Measurements from ENCODE around the gene INTS11.

INTS11 gene

DNA sequence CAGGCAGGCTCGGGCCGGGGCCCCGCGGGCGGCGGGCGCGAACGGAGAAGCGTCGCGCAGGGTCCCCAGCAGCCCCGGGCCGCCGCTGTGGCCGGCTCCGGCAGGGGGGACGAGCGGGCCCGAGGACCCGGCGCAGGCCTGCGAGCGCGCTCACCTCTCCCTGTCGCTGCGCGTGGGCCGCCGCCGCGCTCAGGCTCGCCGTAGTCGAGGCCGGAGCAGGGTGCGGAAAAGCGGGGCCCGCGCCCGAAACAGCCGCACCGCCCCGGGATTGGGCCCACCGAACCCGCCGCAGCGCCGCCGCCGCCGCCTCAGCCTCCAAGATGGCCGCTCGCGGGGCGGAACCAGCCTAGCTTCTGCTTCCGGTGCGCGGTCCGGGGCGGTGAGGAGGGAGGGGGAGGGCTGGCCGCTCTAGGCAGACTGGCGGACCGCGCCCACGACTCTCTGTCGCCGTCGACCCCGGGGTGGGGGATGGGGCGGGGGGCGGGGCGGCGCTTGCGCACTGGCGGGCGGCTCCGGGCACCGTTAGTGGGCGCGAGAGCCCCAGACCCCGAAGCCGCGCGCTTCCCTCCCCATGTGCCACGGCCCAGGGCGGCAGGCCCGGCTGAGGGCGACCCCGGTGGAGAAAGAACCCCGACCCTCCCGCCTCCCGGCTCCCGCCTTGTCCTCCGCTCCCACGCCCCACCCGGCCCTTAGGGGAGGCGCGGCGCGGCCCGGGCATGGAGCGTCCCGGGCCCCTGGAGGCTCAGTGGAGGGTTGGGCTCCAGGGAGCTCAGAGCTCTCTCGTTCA is 50.8 kb downstream of the INTS11 start, which contains the start of gene UBE2J2:
TSS of gene UBE2J2 (minus strand) at position 343 of the 787 bp plus-strand sequence. CDS start 5,862 bp downstream, outside the sequence.
- Histone ChIP-seq H3K9ac (no peak within 1 kb of the TSS), H3K36me3 (ENCODE audit: control insufficient read depth, insufficient read depth, low read length) (no peaks in the 10 kb centered on the region), H3K27ac (peak within 1 kb of the TSS; percentile 15), H3K9me3 (ENCODE audit: control insufficient read depth, low read length) (no peaks in the 10 kb centered on the region), H3K4me3 (ENCODE audit: low read depth, low read length) (peak within 1 kb of the TSS; percentile 74), H3K4me2 (ENCODE audit: low read length) (peak within 1 kb of the TSS; percentile 82), H2AFZ (peak within 1 kb of the TSS; percentile 87), H3K4me1 (peaks cover 3% of the 10 kb centered on the region), H3K27me3 (ENCODE audit: control insufficient read depth, insufficient read depth, low read length) (no peaks in the 10 kb centered on the region), H3K79me2 (peaks cover 21% of the 10 kb centered on the region)
- TF ChIP-seq, protein P1, sequence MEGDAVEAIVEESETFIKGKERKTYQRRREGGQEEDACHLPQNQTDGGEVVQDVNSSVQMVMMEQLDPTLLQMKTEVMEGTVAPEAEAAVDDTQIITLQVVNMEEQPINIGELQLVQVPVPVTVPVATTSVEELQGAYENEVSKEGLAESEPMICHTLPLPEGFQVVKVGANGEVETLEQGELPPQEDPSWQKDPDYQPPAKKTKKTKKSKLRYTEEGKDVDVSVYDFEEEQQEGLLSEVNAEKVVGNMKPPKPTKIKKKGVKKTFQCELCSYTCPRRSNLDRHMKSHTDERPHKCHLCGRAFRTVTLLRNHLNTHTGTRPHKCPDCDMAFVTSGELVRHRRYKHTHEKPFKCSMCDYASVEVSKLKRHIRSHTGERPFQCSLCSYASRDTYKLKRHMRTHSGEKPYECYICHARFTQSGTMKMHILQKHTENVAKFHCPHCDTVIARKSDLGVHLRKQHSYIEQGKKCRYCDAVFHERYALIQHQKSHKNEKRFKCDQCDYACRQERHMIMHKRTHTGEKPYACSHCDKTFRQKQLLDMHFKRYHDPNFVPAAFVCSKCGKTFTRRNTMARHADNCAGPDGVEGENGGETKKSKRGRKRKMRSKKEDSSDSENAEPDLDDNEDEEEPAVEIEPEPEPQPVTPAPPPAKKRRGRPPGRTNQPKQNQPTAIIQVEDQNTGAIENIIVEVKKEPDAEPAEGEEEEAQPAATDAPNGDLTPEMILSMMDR (IDR thresholded peaks at IDR 0.05), result no peak

DNA sequence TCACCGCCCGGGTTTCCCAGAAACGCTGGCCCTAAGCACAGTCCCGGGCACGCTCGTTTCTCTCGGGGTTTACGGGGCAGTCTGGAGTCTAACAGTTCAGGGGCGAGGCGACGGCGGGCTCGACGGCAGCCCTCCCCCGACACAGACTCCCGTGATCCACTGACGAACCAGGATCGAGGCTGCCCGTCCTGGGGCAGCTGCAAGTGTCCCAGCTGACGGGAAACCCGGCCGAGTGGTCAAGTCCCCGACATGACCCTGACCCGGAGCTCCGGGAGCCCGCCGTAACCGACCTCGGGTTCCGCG is 51.3 kb downstream of the INTS11 start:
- Histone ChIP-seq H3K4me3 (ENCODE audit: low read depth, low read length) (peak overlapping the region; percentile 74), H3K4me1 (peaks cover 3% of the 10 kb centered on the region), H2AFZ (no peak overlapping the region), H3K36me3 (ENCODE audit: control insufficient read depth, insufficient read depth, low read length) (no peaks in the 10 kb centered on the region), H3K9ac (no peak overlapping the region), H3K27me3 (ENCODE audit: control insufficient read depth, insufficient read depth, low read length) (no peaks in the 10 kb centered on the region), H3K4me2 (ENCODE audit: low read length) (peak overlapping the region; percentile 82), H3K79me2 (peaks cover 24% of the 10 kb centered on the region), H3K27ac (no peak overlapping the region), H3K9me3 (ENCODE audit: control insufficient read depth, low read length) (no peaks in the 10 kb centered on the region)
- TF ChIP-seq, protein P1 (IDR thresholded peaks at IDR 0.05), result no peak

DNA sequence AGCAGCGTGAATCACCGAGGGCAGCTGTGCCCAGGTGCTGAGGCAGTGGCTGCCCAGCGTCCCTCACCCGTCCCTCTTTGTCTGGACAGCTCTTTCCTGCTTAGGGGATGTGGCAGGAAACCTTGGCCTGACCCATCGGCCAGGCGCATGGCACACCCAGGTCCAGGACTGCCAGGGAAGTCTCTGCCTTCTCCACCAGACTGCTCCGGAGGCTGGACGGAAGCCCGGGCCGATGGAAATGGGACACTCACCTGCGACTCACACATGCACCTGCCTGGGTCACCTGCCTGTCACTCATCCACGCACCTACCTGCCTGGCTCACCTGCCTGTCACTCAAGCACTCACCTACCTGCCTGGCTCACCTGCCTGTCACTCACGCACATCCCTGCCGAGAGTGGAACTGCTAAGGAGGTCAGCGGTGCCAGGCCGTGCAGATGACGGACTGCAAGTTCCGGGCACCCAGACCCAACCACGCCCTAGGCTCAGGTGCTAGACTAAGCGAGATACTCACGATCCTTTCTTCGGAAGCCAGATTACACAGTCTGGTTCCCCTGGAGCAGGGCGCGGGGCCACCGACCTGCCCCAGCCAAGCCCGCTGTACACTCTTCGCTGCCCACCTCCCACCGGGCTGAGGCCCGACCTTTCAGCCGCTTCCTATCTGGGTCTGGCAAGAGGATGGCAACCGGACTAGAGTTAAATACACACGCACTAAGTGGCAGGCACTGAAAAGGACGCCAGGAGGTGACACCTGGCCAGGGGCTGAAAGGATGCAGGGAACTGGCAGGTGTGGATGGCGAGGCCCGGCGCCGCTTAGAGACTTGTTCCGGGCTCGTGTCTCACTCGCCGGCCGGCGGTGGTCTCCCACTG is 51.9 kb downstream of the INTS11 start:
- Histone ChIP-seq H3K4me1 (peaks cover 3% of the 10 kb centered on the region), H3K27ac (no peak overlapping the region), H3K4me2 (ENCODE audit: low read length) (peak overlapping the region; percentile 82), H3K9ac (no peak overlapping the region), H3K79me2 (peaks cover 29% of the 10 kb centered on the region), H3K4me3 (ENCODE audit: low read depth, low read length) (peak overlapping the region; percentile 74), H3K36me3 (ENCODE audit: control insufficient read depth, insufficient read depth, low read length) (no peaks in the 10 kb centered on the region), H3K27me3 (ENCODE audit: control insufficient read depth, insufficient read depth, low read length) (no peaks in the 10 kb centered on the region), H2AFZ (no peak overlapping the region), H3K9me3 (ENCODE audit: control insufficient read depth, low read length) (no peaks in the 10 kb centered on the region)
- TF ChIP-seq, protein P1 (IDR thresholded peaks at IDR 0.05), result no peak

DNA sequence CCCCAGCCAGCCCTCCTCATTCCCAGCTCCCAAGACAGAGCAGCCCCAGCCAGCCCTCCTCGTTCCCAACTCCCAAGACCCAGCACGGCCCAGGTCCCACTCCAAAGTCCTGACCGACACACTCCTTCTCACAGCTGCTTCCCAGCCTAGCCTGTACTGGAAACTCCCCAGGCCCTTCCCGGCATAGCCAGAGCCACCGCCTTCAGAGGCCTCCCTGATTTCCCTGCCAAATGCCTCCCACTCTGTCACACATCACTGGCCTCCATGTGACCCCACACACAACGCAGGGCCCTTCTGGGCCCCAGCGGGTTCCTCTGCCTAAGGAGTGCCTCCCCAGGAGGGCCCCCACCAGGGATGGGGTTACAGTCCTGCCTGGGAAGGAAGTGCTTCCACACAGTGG is 53.6 kb downstream of the INTS11 start:
- H3K79me2 ChIP-seq, result peaks cover 31% of the 10 kb centered on the region
- H3K4me2 ChIP-seq (ENCODE audit: low read length), result no peak overlapping the region
- H3K4me1 ChIP-seq, result peaks cover 3% of the 10 kb centered on the region
- H3K9ac ChIP-seq, result no peak overlapping the region
- no peaks in the 10 kb centered on the region for H3K9me3 ChIP-seq (ENCODE audit: control insufficient read depth, low read length)
- H3K27me3 ChIP-seq (ENCODE audit: control insufficient read depth, insufficient read depth, low read length), result no peaks in the 10 kb centered on the region
- no peak overlapping the region for H2AFZ ChIP-seq
- no peak overlapping the region for H3K27ac ChIP-seq
- no peak overlapping the region for H3K4me3 ChIP-seq (ENCODE audit: low read depth, low read length)
- TF ChIP-seq, protein P1 (IDR thresholded peaks at IDR 0.05), result no peak
- H3K36me3 ChIP-seq (ENCODE audit: control insufficient read depth, insufficient read depth, low read length), result no peaks in the 10 kb centered on the region

All from parathyroid adenoma (tissue), 2 donors.